ENCODE data around the gene OR2F2.

Gene OR2F2

DNA sequence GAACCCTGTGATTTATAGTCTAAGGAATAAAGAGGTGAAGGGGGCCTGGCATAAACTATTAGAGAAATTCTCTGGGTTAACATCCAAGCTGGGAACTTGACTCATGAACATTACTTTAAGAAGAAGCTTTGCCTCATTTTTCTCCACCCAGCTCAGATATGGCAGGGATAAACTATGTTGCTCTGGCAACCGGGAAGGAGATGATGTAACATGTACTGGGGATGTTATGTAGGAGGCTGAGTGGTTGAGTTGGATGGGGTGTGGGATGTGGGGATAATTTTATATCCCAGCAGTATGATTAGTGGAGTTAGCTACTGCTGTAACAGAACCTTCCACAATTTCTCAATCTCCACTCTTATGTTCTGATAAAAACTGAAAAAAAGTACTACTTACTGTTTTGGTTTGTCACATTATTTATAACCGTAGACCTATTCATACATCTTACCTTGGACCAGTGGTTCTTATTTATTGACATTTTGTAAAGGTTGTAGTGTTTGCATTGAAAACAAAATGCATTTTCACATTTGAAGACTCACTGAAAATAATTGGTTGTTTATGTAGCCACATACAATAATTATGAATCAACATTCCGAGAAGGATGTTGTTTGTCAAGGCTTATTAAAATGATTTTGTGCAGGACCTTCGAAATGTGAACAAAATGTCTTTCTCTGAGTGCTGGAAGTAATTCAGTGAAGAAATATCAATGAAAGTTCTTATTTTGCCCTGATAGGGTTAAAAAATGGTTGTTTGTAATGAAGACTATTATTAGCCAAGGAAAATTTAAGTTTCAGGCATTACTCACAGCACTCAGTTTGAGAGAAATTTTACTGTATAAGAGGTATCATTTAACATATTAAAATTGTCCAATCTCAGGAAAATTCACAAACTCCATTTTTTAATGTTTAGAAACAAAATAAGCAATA, 1.3 kb downstream of the OR2F2 start:
- TF ChIP-seq, protein P1, sequence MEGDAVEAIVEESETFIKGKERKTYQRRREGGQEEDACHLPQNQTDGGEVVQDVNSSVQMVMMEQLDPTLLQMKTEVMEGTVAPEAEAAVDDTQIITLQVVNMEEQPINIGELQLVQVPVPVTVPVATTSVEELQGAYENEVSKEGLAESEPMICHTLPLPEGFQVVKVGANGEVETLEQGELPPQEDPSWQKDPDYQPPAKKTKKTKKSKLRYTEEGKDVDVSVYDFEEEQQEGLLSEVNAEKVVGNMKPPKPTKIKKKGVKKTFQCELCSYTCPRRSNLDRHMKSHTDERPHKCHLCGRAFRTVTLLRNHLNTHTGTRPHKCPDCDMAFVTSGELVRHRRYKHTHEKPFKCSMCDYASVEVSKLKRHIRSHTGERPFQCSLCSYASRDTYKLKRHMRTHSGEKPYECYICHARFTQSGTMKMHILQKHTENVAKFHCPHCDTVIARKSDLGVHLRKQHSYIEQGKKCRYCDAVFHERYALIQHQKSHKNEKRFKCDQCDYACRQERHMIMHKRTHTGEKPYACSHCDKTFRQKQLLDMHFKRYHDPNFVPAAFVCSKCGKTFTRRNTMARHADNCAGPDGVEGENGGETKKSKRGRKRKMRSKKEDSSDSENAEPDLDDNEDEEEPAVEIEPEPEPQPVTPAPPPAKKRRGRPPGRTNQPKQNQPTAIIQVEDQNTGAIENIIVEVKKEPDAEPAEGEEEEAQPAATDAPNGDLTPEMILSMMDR (IDR thresholded peaks at IDR 0.05), result no peak
- no peak for TF ChIP-seq ZFX (IDR thresholded peaks at IDR 0.05; ENCODE audit: borderline replicate concordance)
- H3K27ac ChIP-seq, result no peak overlapping the region

- TF ChIP-seq ZFX (IDR thresholded peaks at IDR 0.05; ENCODE audit: borderline replicate concordance), result no peak
- TF ChIP-seq, protein P1 (IDR thresholded peaks at IDR 0.05), result no peak
- H3K27ac ChIP-seq, result no peak overlapping the region
Observed at GRCh38 chr7:143938379-143939243, 3.6 kb downstream of the OR2F2 start.

DNA sequence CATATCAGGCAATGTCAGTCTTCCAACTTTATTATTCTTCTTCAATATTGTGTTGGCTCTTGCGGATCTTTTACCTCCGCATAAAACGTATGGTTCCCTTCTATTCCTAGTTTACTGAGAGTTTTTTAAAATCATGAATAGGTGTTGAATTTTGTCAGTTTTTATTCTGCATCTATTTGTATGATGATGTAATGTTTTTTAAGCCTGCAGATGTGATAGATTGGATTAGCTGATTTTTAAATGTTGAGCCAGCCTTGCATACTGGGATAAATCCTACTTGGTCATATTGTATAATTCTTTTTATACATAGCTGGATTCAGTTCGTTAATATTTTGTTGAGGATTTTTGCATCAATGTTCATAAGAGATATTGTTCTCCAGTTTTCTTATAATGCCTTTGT, 10.4 kb downstream of the OR2F2 start:
- no peak overlapping the region for H3K27ac ChIP-seq
- TF ChIP-seq, protein P1 (IDR thresholded peaks at IDR 0.05), result no peak
- TF ChIP-seq ZFX (IDR thresholded peaks at IDR 0.05; ENCODE audit: borderline replicate concordance), result no peak

- H3K27ac ChIP-seq, result no peak overlapping the region
- no peak for TF ChIP-seq ZFX (IDR thresholded peaks at IDR 0.05; ENCODE audit: borderline replicate concordance)
- TF ChIP-seq, protein P1 (IDR thresholded peaks at IDR 0.05), result no peak
Observed at GRCh38 chr7:143947111-143947510, 12.1 kb downstream of the OR2F2 start.

- TF ChIP-seq, protein P1 (IDR thresholded peaks at IDR 0.05), result no peak
- no peak for TF ChIP-seq ZFX (IDR thresholded peaks at IDR 0.05; ENCODE audit: borderline replicate concordance)
- H3K27ac ChIP-seq, result no peak overlapping the region
Observed at GRCh38 chr7:143948733-143949132, 13.7 kb downstream of the OR2F2 start.

GRCh38 chr7:143953421-143953820, 18.4 kb downstream of the OR2F2 start:
- TF ChIP-seq ZFX (IDR thresholded peaks at IDR 0.05; ENCODE audit: borderline replicate concordance), result no peak
- TF ChIP-seq, protein P1 (IDR thresholded peaks at IDR 0.05), result no peak
- no peak overlapping the region for H3K27ac ChIP-seq
